Adrenal gland (tissue), 12 donors: ENCODE measurements around the gene D2HGDH. TPM values are rescaled to one million over a fixed set of nuclear protein-coding genes. Genes with fewer than 3 reads are reported as not detected.
A peak's percentile ranks its signal among the peaks of the same experiment; 100 is the strongest.
"Not testable (repeated sequence)": the region's sequence is repeated elsewhere in the genome, so short reads cannot be mapped to it uniquely, and the experiment has no call there.

Source experiments
- DNase-seq, 7 donors: peaks; one replicate each; pipeline ENCODE4 v3.0.0-alpha.2; 2019 to 2020
- H3K27ac ChIP-seq, 5 donors: fragments of 200-600 bp; sonication (generic) in 4 of 5; 1 replicate in 3 of 5; 2 replicates in 2 of 5; pipeline versions ENCODE4 v1.5.1 to v1.8.0; 2016 to 2020; ENCODE audit warnings: mild to moderate bottlenecking in 1 of 5
- H3K27me3 ChIP-seq: fragments of 200-600 bp; 2 replicates; pipeline ENCODE4 v1.8.0; 2021
- H3K36me3 ChIP-seq, 2 donors: fragments of 200-600 bp; replicated peaks in 1 of 2; 1 replicate in 1 of 2; 2 replicates in 1 of 2; pipeline versions ENCODE4 v1.5.1 to v1.8.0; 2018 to 2022
- H3K4me1 ChIP-seq, 2 donors: fragments of 200-600 bp; replicated peaks in 1 of 2; 1 replicate in 1 of 2; 2 replicates in 1 of 2; pipeline versions ENCODE4 v1.5.1 to v1.8.0; 2018 to 2021
- H3K4me3 ChIP-seq, 4 donors: fragments of 200-600 bp; sonication (generic) in 3 of 4; one replicate each; pipeline ENCODE4 v1.5.1; 2016 to 2018
- H3K9me3 ChIP-seq, 3 donors: fragments of 200-600 bp; sonication (generic) in 1 of 3; replicated peaks in 1 of 3; 1 replicate in 2 of 3; 2 replicates in 1 of 3; pipeline versions ENCODE4 v1.5.1 to v1.8.0; 2016 to 2021
- POLR2A ChIP-seq, 2 donors: fragments of 450-650 bp; IDR thresholded peaks; one replicate each; pipeline ENCODE4 v1.6.1; 2017; ENCODE audit warnings: antibody characterized with exemption in 2 of 2, mild to moderate bottlenecking in 2 of 2, moderate library complexity in 1 of 2
- WGBS, 4 donors: extraction: QIAGEN DNeasy Blood & Tissue Kit in 2 of 4; methylation state at CpG; one replicate each; pipeline versions ENCODE4 v1.1.5 to v1.1.7; 2013 to 2017; 5-methylcytosine and 5-hydroxymethylcytosine counted together
- intact Hi-C, 2 donors: fragments of 100-400 bp; cut with DNase I; formaldehyde crosslinking; loops; one replicate each; pipeline versions ENCODE4 v1.14.1 to v1.15.0; 2022 to 2023
- polyA plus RNA-seq, 3 donors: library from polyadenylated mRNA; stranded (reverse); fragments of 200-250 nt in 2 of 3; fragments of 350-450 nt in 1 of 3; fragmentation: Illumina TruSeq in 1 of 3; extraction: RNeasy Lipid Tissue Mini Kit (QIAGEN cat#74804) in 1 of 3; gene quantifications; one replicate each; pipeline ENCODE4 v1.2.3, GENCODE V29; 2013 to 2014
- total RNA-seq, 9 donors: library from RNA; depleted of rRNA in 4 of 9; stranded (reverse); fragments of >200 nt in 4 of 9; fragments of 120-200 nt in 1 of 9; fragmentation: NEBNext Ultra II Directional in 1 of 9; extraction: Animal tissue kit (Norgen Biotek cat#: 25700) in 1 of 9; gene quantifications; one replicate each; pipeline versions ENCODE4 v1.1.0 to v1.2.4, GENCODE V29; 2013 to 2023
- TF ChIP-seq, protein P1 (sequence below), 6 experiments: fragments of 450-650 bp in 4 of 6; fragments of 200-600 bp in 2 of 6; sonication (generic) in 1 of 6; IDR thresholded peaks; 1 replicate in 5 of 6; 2 replicates in 1 of 6; pipeline versions ENCODE4 v1.5.1 to v1.8.0; 2016 to 2021; ENCODE audit warnings: antibody characterized with exemption in 6 of 6, mild to moderate bottlenecking in 2 of 6, moderate library complexity in 1 of 6
- donor health status: healthy with polysubstance abuse.
- donor health status: Bipolar disorder and iron deficiency.
- donor health status: DM: yes; HTN: yes; CAD: no.
- donor health status: DM: no; HTN: no; CAD: no.
- donor health status: DM: no; HTN: no; CAD: no.
- donor health status: DM: yes; HTN: yes; CAD: no.

Gene D2HGDH
- total and polyA plus RNA-seq, 12 donors, result 4.3 to 131 (median 38.1) TPM

DNA sequence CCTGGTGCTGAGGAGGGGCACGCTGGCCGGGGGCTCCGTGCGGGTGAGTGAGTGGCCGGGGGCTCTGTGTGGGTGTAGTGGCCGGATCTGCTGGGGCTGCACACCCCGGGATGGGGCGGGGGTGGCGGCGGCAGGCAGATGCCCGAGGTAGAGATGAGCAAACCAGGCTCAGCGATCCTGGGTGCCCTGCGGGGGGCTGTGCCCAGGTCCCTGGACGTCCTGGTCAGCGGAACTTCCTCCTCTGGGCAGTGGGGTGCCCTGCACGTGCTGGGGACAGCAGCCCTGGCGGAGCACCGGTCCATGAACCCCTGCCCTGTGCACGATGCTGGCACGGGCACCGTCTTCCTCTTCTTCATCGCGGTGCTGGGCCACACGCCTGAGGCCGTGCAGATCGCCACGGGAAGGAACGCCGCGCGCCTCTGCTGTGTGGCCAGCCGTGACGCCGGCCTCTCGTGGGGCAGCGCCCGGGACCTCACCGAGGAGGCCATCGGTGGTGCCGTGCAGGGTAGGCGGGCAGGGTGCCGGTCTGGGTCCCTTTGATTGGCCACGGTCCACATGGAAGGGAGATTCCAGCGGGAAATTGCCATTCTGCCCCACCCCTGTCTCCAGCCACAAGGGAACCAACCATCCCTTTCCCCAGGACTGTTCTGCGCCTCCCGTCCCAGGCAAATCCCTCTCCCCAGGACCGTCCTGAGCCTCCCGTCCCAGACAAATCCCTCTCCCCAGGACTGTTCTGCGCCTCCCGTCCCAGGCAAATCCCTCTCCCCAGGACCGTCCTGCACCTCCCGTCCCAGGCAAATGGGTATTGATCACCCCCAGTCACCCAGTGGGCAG lies 80.4 kb downstream of the D2HGDH start:
- Histone ChIP-seq H3K36me3 (no peaks in the 10 kb centered on the region), H3K9me3 (no peaks in the 10 kb centered on the region), H3K4me1 (no peaks in the 10 kb centered on the region), H3K27me3 (no peaks in the 10 kb centered on the region), H3K27ac (no peak overlapping the region), H3K4me3 (no peak overlapping the region)
- 81 to 93% (median 91%) methylated on average over 10 to 52 of the region's 52 CpGs for WGBS, 4 donors
- DNase-seq, result no peak
- intact Hi-C loops, result no loop called here
- TF ChIP-seq POLR2A (IDR thresholded peaks at IDR 0.05), result no peak
- TF ChIP-seq, protein P1, sequence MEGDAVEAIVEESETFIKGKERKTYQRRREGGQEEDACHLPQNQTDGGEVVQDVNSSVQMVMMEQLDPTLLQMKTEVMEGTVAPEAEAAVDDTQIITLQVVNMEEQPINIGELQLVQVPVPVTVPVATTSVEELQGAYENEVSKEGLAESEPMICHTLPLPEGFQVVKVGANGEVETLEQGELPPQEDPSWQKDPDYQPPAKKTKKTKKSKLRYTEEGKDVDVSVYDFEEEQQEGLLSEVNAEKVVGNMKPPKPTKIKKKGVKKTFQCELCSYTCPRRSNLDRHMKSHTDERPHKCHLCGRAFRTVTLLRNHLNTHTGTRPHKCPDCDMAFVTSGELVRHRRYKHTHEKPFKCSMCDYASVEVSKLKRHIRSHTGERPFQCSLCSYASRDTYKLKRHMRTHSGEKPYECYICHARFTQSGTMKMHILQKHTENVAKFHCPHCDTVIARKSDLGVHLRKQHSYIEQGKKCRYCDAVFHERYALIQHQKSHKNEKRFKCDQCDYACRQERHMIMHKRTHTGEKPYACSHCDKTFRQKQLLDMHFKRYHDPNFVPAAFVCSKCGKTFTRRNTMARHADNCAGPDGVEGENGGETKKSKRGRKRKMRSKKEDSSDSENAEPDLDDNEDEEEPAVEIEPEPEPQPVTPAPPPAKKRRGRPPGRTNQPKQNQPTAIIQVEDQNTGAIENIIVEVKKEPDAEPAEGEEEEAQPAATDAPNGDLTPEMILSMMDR (IDR thresholded peaks at IDR 0.05), result no peak

DNA sequence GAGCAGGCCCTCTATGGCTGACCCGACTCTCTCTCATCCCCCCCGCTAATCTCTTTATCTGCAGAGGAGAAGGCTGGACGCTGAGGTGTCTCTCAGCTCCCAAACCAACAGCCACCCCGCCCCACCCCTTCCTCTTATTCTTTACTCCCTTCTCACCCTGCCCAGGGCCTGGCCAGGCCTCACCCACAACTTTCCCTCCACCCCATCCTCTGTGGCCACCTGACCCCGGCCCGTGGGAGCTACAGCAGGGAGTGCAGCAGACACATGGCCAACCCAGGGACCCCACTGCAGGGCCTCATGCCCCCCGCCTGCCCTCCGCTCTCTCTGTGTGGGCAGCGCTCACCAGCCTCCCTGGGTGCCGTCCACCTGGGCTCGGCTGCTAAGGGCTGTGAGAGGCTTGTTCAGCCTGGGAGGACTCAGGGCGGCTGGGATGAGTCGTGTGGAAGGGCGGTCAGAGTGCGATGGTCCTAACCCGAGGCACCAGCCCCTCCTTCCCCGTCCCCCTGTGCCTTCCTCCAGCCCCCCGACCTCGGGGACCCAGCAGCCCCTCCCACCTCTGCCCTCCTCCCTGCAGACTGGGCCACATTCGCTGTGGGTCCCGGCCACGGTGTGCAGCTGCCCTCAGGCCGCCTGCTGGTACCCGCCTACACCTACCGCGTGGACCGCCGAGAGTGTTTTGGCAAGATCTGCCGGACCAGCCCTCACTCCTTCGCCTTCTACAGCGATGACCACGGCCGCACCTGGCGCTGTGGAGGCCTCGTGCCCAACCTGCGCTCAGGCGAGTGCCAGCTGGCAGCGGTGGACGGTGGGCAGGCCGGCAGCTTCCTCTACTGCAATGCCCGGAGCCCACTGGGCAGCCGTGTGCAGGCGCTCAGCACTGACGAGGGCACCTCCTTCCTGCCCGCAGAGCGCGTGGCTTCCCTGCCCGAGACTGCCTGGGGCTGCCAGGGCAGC lies 81.3 kb downstream of the D2HGDH start:
- 76 to 87% (median 85%) methylated on average over 18 to 48 of the region's 48 CpGs for WGBS, 4 donors
- DNase-seq, result peak in 2 of 7 donors; percentile 16 to 41
- Histone ChIP-seq H3K36me3 (no peaks in the 10 kb centered on the region), H3K27me3 (no peaks in the 10 kb centered on the region), H3K4me3 (no peak overlapping the region), H3K27ac (no peak overlapping the region), H3K9me3 (no peaks in the 10 kb centered on the region), H3K4me1 (no peaks in the 10 kb centered on the region)
- no peak for TF ChIP-seq POLR2A (IDR thresholded peaks at IDR 0.05)
- intact Hi-C loops, result no loop called here

DNA sequence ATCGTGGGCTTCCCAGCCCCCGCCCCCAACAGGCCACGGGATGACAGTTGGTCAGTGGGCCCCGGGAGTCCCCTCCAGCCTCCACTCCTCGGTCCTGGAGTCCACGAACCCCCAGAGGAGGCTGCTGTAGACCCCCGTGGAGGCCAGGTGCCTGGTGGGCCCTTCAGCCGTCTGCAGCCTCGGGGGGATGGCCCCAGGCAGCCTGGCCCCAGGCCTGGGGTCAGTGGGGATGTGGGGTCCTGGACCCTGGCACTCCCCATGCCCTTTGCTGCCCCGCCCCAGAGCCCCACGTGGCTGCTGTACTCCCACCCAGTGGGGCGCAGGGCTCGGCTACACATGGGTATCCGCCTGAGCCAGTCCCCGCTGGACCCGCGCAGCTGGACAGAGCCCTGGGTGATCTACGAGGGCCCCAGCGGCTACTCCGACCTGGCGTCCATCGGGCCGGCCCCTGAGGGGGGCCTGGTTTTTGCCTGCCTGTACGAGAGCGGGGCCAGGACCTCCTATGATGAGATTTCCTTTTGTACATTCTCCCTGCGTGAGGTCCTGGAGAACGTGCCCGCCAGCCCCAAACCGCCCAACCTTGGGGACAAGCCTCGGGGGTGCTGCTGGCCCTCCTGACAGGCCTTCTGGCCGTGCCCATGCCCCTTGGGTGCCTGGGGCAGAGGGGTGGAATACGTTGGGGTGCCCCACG lies 82.1 kb downstream of the D2HGDH start:
- no peaks in the 10 kb centered on the region for H3K4me1 ChIP-seq
- H3K4me3 ChIP-seq, result no peak overlapping the region
- intact Hi-C loops, result no loop called here
- no peaks in the 10 kb centered on the region for H3K36me3 ChIP-seq
- WGBS, 4 donors, result 69 to 89% (median 75%) methylated on average over 7 to 33 of the region's 33 CpGs
- no peak for TF ChIP-seq POLR2A (IDR thresholded peaks at IDR 0.05)
- TF ChIP-seq, protein P1 (IDR thresholded peaks at IDR 0.05), result no peak
- no peaks in the 10 kb centered on the region for H3K9me3 ChIP-seq
- peak in 1 of 7 donors; percentile 19 for DNase-seq
- H3K27me3 ChIP-seq, result no peaks in the 10 kb centered on the region
- no peak overlapping the region for H3K27ac ChIP-seq

DNA sequence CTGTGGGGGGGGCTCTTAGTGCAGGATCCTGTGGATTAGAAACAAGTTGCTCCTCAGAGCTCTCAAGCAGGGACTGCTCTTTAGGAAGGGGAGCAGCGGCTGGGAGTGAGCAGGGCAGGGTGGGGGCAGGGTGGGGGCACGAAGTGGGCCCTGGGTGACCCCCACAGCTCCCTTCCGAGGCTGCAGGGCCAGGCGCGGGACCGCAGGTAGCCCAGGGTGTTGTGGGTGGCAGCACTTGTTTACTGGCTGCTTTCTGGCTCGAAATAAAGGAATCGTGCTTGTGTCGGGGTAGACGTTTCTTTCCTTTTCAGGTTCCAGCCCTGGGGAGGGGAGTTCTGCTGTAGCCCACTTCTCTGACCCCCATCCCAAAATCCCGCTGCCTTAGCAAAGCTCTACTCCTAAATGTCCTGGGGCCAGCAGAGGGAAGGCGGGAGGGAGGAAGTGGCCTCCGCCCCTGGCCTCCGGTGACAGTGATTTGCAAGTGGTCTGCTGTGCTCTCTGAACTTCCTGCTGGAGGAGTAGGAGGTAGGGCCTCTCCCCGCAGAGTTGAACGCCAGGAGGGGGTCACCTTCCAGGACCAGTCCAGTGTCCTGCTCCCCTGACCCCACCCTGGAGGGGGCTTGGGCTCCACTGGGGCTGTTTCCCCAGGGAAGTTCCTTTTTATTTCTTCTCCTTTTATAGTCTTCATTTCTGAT lies 82.8 kb downstream of the D2HGDH start:
- DNase-seq, result peak in 2 of 7 donors; percentile 23 to 34
- Histone ChIP-seq H3K27ac (no peak overlapping the region), H3K9me3 (no peaks in the 10 kb centered on the region), H3K27me3 (no peaks in the 10 kb centered on the region), H3K4me1 (no peaks in the 10 kb centered on the region), H3K36me3 (no peaks in the 10 kb centered on the region), H3K4me3 (no peak overlapping the region)
- TF ChIP-seq, protein P1 (IDR thresholded peaks at IDR 0.05), result no peak
- TF ChIP-seq POLR2A (IDR thresholded peaks at IDR 0.05), result no peak
- 51 to 58% (median 54%) methylated on average over 10 to 16 of the region's 16 CpGs for WGBS, 4 donors
- intact Hi-C loops, result no loop called here

DNA sequence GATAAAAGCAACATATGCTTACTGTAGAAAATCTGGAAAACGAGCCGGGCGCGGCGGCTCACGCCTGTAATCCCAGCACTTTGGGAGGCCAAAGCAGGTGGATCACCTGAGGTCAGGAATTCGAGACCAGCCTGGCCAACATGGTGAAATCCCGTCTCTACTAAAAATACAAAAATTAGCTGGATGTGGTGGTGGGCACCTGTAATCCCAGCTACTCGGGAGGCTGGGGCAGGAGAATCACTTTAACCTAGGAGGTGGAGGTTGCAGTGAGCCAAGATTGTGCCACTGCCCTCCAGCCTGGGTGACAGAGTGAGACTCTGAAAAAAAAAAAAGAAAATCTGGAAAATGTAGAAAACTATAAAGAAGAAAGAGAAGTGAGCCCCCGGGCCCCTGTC lies 83.4 kb downstream of the D2HGDH start:
- H3K4me3 ChIP-seq, H3K4me1 ChIP-seq, H3K27me3 ChIP-seq, DNase-seq, H3K27ac ChIP-seq, intact Hi-C loops, H3K9me3 ChIP-seq, H3K36me3 ChIP-seq: not testable (repeated sequence)
- 75 to 82% (median 76%) methylated on average over 9 to 10 of the region's 10 CpGs for WGBS, 4 donors
